ACHN (cell line): Measurements from ENCODE around the gene HES3.
"Not testable (repeated sequence)": the region's sequence is repeated elsewhere in the genome, so short reads cannot be mapped to it uniquely, and the experiment has no call there.

Source experiments
- DNase-seq: peaks from one replicate; pipeline ENCODE4 v3.0.0-alpha.2; 2015
- in situ Hi-C: cut with HindIII; loops from 2 replicates; pipeline ENCODE4 v1.10.0; 2017; ENCODE audit warnings: low sequenced_read_pairs, low pct_ligation_motif_present, low pct_unique_long_range_greater_than_20kb

The HES3 gene

GRCh38 chr1:6212193-6212959, 31.6 kb upstream of the HES3 start:
- no peak for DNase-seq
- in situ Hi-C loops: no loop called here

GRCh38 chr1:6218375-6219164, 25.4 kb upstream of the HES3 start:
- no peak for DNase-seq
- in situ Hi-C loops: no loop called here

GRCh38 chr1:6219641-6220040, 24.3 kb upstream of the HES3 start:
- DNase-seq, in situ Hi-C loops: not testable (repeated sequence)

- no peak for DNase-seq
- in situ Hi-C loops: no loop called here
These were observed 23.7 kb upstream of the HES3 start for GRCh38 chr1:6220236-6220635.

- DNase-seq: no peak
- in situ Hi-C loops: no loop called here
These were observed 22.7 kb upstream of the HES3 start for GRCh38 chr1:6221210-6221784.

- in situ Hi-C loops: no loop called here
- DNase-seq: no peak
These were observed 21.3 kb upstream of the HES3 start for GRCh38 chr1:6222636-6223035.

- no peak for DNase-seq
- in situ Hi-C loops: no loop called here
These were observed 20.4 kb upstream of the HES3 start for GRCh38 chr1:6223617-6224016.

GRCh38 chr1:6224718-6225117, 19.3 kb upstream of the HES3 start:
- peak; percentile 24 for DNase-seq
- in situ Hi-C loops: no loop called here

GRCh38 chr1:6225651-6226050, 18.3 kb upstream of the HES3 start:
- in situ Hi-C loops: no loop called here

GRCh38 chr1:6233376-6233775, 10.6 kb upstream of the HES3 start:
- in situ Hi-C loops: no loop called here
- no peak for DNase-seq

More at GRCh38 chr1:6225651-6226050, 18.3 kb upstream of the HES3 start:
- no peak for DNase-seq

GRCh38 chr1:6234502-6235295, 9.3 kb upstream of the HES3 start:
- in situ Hi-C loops: no loop called here
- no peak for DNase-seq

- DNase-seq: no peak
- in situ Hi-C loops: no loop called here
These were observed 8.7 kb upstream of the HES3 start for GRCh38 chr1:6235296-6235677.

GRCh38 chr1:6237093-6237492, 6.9 kb upstream of the HES3 start:
- in situ Hi-C loops: no loop called here
- no peak for DNase-seq

- DNase-seq: no peak
- in situ Hi-C loops: no loop called here
These were observed 4.7 kb upstream of the HES3 start for GRCh38 chr1:6239213-6239752.

- in situ Hi-C loops: no loop called here
- no peak for DNase-seq
These were observed 3.8 kb upstream of the HES3 start for GRCh38 chr1:6239950-6240768.

GRCh38 chr1:6241107-6241886, 2.7 kb upstream of the HES3 start:
- DNase-seq: no peak
- in situ Hi-C loops: no loop called here
